A673 (cell line): ENCODE results near the gene HNRNPF.

Experiments
- CTCF ChIP-seq: fragments of 300-800, 200-600 bp; sonication (generic); conservative IDR thresholded peaks from 2 replicates; pipeline ENCODE4 v1.5.1; 2017; ENCODE audit warnings: low read depth, mild to moderate bottlenecking, antibody characterized with exemption, low read length, moderate library complexity, mixed read lengths
- EZH2 ChIP-seq: fragments of 200-600 bp; sonication (generic); IDR thresholded peaks from 2 replicates; pipeline ENCODE4 v1.6.1; 2017; ENCODE audit warnings: borderline replicate concordance, low read depth, mild to moderate bottlenecking, mixed read lengths, antibody characterized with exemption, low read length; ENCODE audit not compliant: poor library complexity, severe bottlenecking

- TF ChIP-seq CTCF = no peak
- TF ChIP-seq EZH2 = no peak
Observed at GRCh38 chr10:43376828-43377423, 32.1 kb downstream of the HNRNPF start.
